GM19467 (cell line): ENCODE measurements around the gene ASS1.

Experiments
- ATAC-seq: cut with Tn5 transposase; IDR thresholded peaks from one replicate; pipeline ENCODE4 v1.9.1; 2021; ENCODE audit warnings: mild to moderate bottlenecking, moderate library complexity; ENCODE audit not compliant: unreplicated experiment

The ASS1 gene

GRCh38 chr9:130471411-130472183, 26.8 kb downstream of the ASS1 start:
- no peak for ATAC-seq

- no peak for ATAC-seq
Observed at GRCh38 chr9:130472184-130472705, 27.5 kb downstream of the ASS1 start.

GRCh38 chr9:130473009-130473408, 28.2 kb downstream of the ASS1 start:
- ATAC-seq = no peak

DNA sequence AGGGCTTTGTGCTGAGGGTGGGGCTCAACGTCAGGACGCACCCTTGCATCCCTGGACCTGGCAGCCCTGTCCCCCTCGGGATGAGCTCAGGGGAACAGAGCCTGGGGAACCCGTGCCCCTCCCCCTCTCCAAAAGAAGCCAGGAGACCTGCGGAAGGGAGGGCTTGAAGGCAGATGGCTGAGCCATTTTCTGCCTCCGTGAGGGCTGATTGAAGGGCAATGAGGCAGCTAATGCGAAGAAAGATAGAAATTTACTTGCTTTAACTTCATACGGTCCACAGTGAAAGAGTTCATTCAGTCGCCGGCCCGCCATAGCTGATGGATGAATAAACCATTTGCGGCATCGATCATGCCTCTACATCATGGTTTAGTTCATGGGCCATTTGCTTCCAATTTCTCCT, 28.8 kb downstream of the ASS1 start:
- no peak for ATAC-seq

- no peak for ATAC-seq
Observed at GRCh38 chr9:130474106-130474505, 29.3 kb downstream of the ASS1 start.

DNA sequence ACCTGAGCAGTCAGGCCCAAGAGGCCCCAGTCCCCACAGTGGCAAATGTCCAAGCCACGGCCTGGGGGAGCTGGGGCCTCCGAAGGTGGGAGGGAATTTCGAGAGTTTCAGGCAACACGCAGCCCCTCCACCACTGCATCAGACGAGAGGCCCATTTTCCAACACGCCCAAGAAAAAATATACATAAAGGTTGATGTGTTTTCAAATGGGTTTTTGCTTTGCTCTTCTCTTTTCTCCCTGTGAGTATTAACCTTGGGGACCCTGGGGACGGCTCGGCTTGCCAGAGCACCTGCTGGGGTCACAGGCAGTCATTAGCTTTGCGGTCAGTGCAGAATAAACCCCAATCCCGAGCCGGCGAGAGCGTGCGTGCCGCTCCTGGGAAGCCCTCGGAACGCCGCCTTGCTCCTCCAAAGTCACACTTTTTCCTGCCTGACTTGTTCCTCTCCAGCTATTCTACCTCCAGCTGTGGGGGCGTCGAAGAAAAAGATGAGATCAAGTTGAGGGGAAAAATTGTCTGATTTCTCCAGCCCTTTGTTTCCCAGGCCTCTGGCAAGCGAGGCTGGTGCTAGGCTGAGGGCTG, 31.5 kb downstream of the ASS1 start:
- no peak for ATAC-seq

DNA sequence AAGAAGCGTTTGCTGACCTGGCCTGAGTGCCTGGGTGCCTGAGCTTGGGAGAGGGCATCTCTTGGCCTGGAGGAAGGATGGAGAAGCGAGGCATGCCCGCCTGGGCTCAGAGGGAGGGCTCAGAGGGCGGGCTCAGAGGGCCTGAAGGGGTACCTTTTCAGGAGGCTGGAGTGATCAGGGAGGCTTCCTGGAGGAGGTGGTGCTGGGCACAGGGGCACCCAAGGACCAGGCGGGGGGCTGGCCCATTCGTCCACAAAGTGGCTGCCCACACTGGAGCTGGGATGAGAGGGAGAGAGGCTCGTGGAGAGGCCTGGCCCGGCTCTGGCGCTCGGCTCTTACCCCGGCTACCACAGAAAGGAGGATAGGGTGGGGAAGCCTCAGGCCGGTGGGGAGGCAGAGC, 32.8 kb downstream of the ASS1 start:
- no peak for ATAC-seq

DNA sequence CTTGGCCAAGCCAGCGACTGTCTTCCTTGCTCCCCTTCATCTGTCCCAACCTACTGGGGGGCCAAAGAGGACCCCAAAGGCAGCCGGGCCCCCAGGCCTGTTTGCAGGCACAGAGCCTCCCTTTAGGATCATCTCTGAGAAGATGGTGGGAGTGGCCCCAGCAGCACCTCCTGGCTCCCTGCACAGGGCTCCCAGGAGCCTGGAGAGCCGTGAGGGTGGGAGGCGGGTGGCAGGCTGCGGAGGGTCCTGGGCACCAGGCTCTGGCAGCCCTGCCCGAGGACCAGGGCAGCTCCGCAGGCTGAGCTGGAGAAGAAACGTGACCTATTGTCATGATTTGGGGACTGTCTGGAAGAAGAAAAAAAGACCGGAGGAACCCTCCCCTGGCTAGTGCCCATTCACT, 33.4 kb downstream of the ASS1 start:
- no peak for ATAC-seq

GRCh38 chr9:130478736-130479575, 34.2 kb downstream of the ASS1 start:
- no peak for ATAC-seq

DNA sequence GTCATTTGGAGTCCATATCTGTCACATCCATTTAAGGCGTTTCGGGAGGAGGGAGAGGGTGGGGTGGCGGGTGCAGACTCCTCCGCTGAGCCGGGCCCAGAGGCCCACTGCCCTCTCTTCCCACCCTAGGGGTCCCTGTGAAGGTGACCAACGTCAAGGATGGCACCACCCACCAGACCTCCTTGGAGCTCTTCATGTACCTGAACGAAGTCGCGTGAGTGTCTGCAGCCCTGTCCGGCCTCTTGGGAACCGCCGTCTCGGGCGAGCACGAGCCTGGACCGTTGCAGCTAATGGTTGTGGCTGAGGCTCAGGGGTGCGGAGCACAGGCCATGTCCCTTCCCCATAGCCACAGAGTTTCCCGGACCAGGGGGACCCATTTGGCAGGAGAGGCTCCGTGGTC, 34.8 kb downstream of the ASS1 start:
- no peak for ATAC-seq

DNA sequence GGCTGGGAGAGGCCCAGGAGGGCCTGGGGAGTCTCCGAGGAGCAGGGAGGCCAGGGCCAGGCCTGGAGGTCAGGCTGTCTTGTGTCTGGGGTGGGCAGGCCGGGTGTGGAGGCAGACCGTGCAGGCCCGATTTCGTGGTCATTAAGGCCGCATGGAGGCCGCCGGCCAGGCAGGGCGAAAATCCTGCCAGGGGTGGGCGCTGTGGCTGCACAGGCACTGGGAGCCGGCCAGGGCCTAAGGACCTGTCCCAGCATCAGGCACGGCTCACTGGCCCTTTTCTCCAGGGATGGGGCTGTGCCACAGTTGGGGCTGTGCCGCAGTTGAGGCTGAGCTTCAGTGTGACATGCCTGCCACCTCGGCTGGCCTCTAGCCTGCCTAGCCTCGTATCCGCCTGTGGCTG, 35.9 kb downstream of the ASS1 start:
- no peak for ATAC-seq

DNA sequence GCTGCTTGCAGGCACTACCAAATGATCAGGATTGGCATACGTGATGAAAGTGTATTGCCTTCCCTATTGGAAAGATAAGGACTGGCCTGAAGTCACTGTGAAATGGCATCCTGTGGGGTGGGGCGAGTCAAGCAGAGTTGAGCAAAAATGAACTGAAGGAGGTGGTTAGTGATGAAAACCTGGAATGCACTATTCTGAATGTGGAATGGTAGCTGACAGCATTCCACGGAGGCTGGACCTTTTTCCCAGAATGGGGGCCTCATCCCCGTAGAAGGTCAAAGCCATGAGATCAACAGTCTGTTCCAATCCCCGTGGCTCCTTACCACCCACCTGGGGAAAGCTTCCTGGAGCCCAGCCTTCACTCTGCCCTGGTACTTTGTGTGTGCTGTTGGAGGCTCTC, 37.7 kb downstream of the ASS1 start:
- ATAC-seq = no peak

- ATAC-seq = no peak
Observed at GRCh38 chr9:130483371-130483971, 38.7 kb downstream of the ASS1 start.

DNA sequence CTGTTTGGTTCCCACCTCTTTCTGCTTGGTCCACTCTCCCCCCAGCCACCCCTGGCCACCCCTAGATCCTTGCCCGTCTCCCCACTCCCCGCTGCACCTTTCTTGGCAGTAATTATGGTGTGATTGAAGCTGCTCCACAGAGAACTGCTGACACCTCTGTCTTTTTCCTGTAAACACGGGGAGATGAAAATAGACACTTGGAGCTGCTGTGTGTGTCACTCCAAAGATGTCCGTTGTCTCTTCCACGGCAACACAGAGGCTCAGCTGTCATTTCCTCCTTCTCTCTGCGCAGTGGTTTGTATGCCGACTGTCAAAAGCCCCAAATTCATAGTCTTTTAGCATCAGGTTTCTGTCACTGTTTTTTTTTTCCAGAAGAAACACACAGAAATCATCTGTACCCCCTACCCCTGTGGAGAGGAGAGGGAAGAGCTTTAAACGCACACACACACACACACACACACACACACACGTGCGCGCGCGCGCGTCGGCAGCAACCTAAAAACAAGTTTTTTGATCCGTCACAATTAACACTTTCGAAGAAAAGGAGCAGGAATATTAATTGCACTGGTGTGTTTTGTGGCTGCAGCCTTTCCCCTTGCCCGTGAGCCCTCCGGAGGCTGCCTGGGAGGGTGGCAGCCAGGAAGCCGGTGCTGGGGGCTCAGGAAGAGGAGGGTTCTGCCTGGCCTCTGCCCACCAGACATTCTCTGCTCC, 39.8 kb downstream of the ASS1 start:
- no peak for ATAC-seq

- ATAC-seq = no peak
Observed at GRCh38 chr9:130486103-130486502, 41.3 kb downstream of the ASS1 start.

DNA sequence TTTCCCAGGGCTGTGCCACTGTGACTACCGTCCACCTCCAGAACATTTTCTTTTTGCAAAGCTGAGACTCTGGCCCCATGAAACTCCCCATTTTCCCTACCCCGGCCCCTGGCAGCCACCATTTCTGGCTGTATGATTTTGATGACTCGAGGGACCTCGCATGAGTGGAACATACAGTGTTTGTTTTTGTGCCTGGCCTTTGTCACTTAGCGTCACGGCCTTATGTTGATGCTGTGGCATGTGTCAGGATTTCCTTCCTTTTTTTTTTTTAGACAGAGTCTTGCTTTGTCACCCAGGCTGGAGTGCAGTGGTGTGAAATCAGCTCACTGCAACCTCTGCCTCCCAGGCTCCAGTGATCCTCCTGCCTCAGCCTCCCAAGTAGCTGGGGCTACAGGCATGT, 42.7 kb downstream of the ASS1 start:
- ATAC-seq = no peak

GRCh38 chr9:130488621-130489330, 44.0 kb downstream of the ASS1 start:
- no peak for ATAC-seq

- no peak for ATAC-seq
Observed at GRCh38 chr9:130490981-130491380, 46.2 kb downstream of the ASS1 start.

DNA sequence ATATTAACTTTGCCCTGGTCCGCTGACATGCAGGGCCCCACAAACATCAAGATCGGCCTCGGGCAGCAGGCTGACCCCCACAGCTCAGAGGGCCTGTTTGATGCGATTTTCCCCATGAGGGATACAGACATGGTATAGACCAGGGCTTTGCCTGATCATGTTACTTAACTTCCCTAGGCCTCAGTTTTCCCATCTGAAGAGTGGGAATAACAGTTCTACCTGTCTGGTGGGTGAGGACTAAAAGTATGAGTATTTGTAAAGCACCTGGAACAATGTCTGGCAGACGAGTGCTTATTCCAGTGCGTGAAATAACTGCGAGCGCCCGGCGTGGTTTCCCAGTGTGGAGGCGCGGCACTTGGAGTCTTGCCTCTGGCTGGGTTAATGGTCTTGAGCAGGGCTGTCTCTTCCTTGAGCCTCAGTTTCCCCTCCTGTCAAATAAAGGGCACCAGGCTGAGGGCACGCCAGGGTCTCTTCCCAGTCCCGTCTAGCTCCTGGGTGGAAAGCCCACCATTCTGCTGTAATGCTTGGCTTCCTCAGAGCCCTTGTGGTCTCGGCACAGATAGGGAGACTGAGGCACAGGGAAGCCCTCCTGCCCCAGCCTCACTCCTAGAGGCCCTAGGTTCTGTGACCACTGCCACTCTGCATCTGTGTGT, 47.2 kb downstream of the ASS1 start:
- ATAC-seq = no peak

DNA sequence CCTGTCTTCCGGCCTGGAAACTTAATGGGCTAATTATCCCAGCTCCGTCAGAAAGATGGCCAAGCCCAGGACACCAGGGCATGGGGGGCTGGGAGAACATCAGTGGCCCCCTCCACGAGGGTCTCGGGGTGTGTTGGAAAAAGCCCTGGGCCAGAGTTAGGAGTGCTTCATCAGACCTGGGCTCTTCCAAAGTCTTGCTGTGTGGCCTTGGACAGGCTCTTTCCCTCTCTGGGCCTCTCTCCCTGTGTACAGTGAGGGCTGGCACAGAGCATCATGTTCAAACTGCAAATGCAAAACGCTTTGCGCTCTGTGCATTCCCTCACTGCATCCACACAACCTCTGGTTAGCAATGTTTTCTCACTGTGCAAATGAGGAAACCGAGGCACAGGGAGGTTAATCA, 48.3 kb downstream of the ASS1 start:
- ATAC-seq = no peak
